ENCODE results near the gene IQSEC1.

Gene IQSEC1

GRCh38 chr3:13085846-13086179 is 12.6 kb upstream of the IQSEC1 start:
- DNase-seq (ENCODE audit: low read depth) = no peak

DNA sequence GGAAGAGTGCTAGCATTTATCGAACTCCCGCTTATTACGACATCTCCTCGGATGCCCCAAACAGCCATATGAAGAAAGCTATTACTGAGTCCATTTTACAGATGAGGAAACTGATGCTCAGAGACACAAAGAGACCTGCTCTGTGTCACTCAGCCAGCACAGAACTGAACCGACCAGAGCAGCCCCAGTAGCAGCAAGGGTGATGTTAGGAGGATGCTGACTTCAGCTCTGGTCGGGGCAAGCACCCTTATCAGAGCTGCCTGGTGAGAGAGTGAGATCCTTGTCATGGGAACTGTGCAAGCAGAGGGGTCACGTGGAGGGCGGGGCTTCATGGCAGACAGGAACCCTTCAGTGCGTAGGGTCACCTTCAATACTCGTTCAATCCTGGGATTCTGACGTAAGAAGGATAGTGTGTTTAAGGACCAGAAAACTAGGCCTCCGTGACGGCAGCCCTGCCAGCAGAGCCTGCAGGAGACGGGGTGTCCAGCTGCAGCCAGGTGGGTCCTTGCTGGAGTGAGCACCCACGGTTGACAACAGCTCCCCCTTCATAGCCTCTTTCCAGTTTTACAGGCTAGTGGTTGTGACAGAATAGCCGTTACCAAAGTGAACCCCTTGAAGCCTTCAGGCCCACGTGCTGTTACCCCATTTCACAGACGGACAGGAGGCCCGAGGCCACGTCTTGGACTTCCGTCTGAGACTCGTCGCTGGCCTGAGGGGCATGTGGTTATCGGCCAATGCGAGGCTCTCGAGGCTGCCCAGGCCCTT is 12.0 kb upstream of the IQSEC1 start:
- no peak for DNase-seq (ENCODE audit: low read depth)

DNA sequence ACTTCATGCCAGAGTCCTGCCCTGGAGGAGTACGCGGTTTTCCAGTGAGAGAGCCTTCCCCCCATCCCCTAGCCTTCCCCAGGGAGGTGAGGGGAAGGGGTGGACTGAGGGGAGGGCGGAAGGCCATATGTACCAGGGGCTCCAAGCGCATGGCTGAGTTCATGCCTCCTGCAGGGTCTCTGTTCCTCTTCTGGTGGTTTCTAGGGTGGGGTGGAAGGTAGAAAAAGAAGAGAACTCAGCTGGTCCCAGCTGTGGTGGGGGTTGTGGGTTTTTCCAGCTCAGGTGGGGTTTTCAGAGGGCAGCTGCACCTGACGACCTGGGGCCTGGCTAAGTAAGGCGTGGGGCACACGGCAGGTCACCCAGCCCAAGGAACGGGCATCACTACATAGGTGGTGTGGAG is 10.7 kb upstream of the IQSEC1 start:
- no peak for DNase-seq (ENCODE audit: low read depth)

DNA sequence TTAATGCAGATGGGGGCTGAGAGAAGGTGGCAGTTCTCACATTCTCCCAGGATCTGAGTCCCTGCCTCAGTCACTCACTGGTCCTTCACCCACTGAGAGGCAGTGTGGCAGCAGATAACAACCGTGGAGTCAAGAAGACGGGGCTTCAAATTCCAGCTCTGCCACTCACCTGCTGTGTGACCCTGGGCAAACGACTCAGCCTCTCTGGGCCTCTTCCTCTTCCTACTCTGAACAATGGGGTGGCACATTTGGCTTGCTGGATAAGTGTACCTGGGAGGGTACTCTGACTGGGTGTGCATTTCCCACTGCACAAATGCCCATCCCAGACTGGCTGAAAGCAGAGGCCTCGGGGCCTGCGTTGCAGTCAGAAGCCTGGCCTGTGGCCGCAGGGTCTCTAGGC is 10.0 kb upstream of the IQSEC1 start:
- DNase-seq (ENCODE audit: low read depth) = no peak

- DNase-seq (ENCODE audit: low read depth) = no peak
These were observed 9.4 kb upstream of the IQSEC1 start for GRCh38 chr3:13082677-13083076.

DNA sequence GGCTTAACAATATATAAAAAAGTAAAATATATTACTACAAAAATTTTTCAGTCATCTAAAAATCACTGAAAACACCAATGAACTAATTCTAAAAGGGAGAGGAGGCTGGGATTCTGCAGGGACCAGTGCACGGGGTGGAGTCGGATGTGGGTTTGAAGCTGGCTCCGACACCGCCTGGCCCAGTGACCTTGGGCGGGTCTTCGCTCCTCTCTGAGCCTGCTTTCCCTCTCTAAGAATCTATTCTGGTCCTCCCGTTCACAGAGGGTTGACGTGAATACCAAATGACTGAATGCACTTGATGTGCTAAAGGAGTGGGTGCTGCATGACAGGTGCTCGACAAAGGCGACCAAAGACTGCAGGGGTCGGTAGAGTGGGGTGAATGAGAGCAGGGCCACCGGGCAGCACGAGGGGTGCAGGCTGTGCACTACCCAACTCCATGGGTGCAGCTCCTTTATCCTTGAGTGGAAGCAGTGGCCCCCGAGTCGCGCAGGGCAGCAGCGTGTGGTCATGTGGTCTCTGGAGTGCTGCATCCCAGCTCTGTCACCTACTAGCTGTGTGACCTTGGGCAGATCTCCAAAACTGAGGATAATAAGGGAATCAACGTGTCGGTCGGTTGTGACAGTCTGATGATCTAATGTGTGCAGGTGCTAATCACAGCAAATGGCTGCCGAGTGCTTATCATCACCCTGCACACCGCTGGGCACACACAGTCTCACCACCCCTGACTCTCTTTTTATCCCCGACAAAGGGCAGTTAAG is 8.6 kb upstream of the IQSEC1 start:
- DNase-seq (ENCODE audit: low read depth) = no peak

DNA sequence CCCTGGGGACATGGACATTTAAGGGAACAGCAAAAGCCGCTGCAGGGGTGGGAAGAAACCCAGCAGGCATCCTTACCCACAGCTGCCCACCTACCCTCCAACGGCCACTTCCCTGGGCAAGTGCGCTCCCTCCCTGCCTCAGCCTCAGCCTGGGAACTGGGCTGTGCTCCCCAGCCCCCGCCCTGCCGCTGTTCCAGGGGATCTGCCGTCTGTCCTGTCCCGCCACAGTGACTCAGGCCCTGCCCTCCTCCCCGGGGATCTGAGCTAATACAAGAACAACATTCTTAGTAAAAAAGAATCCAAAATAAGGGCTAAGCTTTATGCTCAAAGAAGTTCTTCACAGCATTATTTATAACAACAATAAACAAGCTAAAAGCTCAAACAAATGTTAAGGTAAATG is 7.4 kb upstream of the IQSEC1 start:
- no peak for DNase-seq (ENCODE audit: low read depth)

GRCh38 chr3:13080026-13080425 is 6.8 kb upstream of the IQSEC1 start:
- DNase-seq (ENCODE audit: low read depth) = no peak

GRCh38 chr3:13079510-13079909 is 6.3 kb upstream of the IQSEC1 start:
- no peak for DNase-seq (ENCODE audit: low read depth)

DNA sequence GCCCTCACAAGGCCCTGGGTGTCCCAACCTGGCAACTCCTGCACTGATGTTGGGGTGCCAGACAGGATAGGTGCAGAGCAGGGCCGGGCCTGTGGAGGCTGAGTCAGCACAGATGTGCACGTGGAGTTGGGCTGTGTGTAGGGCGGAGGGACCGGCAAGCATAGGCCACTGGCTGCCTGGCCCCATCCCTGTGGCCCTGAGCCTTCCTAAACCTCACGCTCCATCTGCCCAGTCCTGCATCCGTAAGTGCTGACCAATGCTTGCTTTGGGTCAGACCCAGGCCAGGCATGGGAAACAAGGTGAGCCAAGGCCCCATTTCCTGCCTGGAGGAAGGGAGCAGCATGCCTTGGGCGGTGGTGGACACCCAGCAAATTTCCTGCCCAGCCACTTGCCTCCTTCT is 5.8 kb upstream of the IQSEC1 start:
- no peak for DNase-seq (ENCODE audit: low read depth)

GRCh38 chr3:13078163-13078905 is 5.1 kb upstream of the IQSEC1 start:
- DNase-seq (ENCODE audit: low read depth) = no peak

GRCh38 chr3:13077431-13078162 is 4.4 kb upstream of the IQSEC1 start:
- DNase-seq (ENCODE audit: low read depth) = no peak

DNA sequence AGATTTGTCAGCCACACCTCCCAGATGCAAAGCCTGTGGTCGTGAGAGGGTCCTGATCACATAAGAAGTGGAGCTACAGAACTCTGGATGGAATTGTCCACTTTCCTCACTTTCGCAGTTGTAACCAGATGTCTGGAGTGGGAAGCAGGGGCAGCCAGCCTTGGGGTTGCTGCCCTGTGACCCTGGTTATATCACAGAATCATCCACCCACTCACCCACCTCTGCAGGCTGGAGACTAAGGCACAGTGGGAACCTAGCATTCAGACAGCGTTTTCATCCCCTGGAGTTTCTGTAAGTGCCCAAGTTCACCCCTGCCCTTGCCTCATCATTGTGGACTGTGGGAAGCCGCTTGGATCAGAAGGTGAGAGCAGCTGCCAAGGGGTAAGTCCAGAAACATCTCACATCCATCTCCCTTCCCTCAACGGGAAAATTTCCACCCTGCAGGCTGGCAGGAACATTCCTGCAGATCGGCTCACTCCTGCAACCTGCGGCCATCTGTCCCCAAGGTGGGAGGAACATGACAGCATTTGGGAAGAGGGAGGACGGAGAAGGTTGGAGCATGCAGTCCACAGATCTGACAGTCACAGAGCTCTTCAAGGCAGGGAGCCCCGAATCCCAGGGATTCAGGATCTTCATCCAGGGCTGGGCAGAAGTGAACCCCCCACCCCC is 2.9 kb upstream of the IQSEC1 start:
- no peak for DNase-seq (ENCODE audit: low read depth)

GRCh38 chr3:13075318-13075717 is 2.1 kb upstream of the IQSEC1 start:
- no peak for DNase-seq (ENCODE audit: low read depth)

- no peak for DNase-seq (ENCODE audit: low read depth)
These were observed 762 bp upstream of the IQSEC1 start for GRCh38 chr3:13074006-13074375.

- DNase-seq (ENCODE audit: low read depth) = no peak
These were observed 466 bp downstream of the IQSEC1 start for GRCh38 chr3:13072600-13073325.

GRCh38 chr3:13072239-13072599 is 1.0 kb downstream of the IQSEC1 start:
- no peak for DNase-seq (ENCODE audit: low read depth)

DNA sequence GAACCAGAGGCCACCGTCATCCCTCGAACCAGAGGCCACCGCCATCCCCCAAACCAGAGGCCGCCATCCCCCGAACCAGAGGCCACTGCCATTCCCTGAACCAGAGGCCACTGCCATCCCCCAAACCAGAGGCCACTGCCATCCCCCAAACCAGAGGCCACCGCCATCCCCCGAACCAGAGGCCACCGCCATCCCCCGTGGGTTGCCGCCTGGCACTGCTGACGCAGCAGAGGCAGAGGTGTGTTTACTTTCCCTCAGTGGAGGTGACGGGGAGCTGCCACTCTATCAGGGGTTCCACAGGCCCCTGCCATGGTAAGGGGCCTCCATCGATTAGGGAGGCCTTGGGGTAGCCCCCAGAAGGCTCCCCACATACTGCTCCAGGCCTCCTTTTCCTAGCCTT is 1.5 kb downstream of the IQSEC1 start:
- DNase-seq (ENCODE audit: low read depth) = no peak

DNA sequence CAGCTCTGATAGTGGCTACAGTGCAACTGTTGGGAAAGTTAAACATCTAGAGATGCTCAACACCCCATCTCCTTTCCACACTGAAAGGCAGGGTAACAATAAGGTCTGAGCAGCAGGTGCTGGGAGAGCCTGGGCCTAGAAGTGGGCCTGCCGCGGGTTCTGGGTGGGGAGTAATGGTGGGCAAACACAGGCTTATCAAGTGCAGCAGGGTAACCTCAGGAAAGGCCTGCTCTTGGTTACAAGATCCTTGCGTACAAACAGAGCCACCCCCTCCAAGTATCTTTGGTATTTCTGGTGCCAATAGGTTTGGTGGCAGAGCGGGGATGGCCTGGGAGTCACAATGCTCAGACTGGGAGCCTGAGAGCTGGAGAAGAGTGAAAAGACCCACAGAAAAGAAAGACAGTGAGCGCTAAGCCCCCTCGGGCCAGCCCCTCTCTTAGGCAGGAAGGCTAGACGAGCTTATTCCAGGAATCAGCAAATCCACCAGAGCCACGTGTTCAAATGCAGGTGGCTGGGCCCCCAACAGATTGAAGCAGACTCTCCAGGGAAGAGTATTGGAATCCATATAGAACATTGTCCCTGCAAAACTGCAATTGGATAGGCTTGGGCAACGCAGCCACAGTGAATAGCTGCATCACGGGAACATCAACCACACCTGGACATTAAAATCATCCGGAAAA is 2.7 kb downstream of the IQSEC1 start:
- DNase-seq (ENCODE audit: low read depth) = no peak

DNA sequence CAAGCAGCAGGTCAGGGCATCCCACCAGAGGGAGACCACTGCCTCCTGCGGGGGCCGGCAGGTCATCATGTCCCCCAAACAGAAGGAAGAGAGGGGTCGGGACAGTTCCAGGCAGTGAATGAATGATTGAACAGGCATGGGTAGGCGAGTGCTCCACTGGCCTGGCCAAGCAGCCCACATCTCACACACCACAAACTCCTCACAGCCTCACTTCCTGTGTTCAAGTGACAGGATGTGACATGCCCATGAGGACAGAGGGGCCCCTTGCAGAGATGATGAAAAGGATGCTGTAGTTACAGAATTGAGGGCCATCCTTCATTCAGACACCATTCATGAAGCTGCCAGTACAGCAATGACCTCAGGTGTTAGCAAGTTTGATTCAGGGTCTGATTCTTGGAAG is 3.7 kb downstream of the IQSEC1 start:
- no peak for DNase-seq (ENCODE audit: low read depth)
